Esophagus squamous epithelium (tissue), 4 donors: Measurements from ENCODE around the gene KCNQ1.

Experiments used
- CTCF ChIP-seq, 6 experiments: fragments of 450-650 bp in 4 of 6; fragments of 200-600 bp in 2 of 6; sonication (generic) in 2 of 6; IDR thresholded peaks; one replicate each; pipeline ENCODE4 v1.5.1; 2016 to 2019; ENCODE audit warnings: antibody characterized with exemption in 6 of 6, mild to moderate bottlenecking in 4 of 6, moderate library complexity in 4 of 6
- POLR2A ChIP-seq, 4 donors: fragments of 450-650 bp; IDR thresholded peaks; one replicate each; pipeline ENCODE4 v1.6.1; 2017; ENCODE audit warnings: antibody characterized with exemption in 4 of 4, mild to moderate bottlenecking in 4 of 4, moderate library complexity in 3 of 4

- TF ChIP-seq POLR2A (IDR thresholded peaks at IDR 0.05): no peak
- TF ChIP-seq CTCF (IDR thresholded peaks at IDR 0.05): no peak
Measured at GRCh38 chr11:2574553-2575535, 130.0 kb downstream of the KCNQ1 start.
